WTC11 (cell line): ENCODE measurements around the gene KIFC1. TPM values are rescaled to one million over a fixed set of nuclear protein-coding genes. Genes with fewer than 3 reads are reported as not detected.
A peak's percentile ranks its signal among the peaks of the same experiment; 100 is the strongest.

Experiments
- ATAC-seq: fragments of 200-7000 bp; cut with Tn5 transposase; 2 replicates; pipeline ENCODE4 v1.10.0; 2021; ENCODE audit warnings: mild to moderate bottlenecking, moderate library complexity
- CTCF ChIA-PET: fragments of 300-600 bp; sonication (Branson Sonifier 250); formaldehyde crosslinking; loops from one replicate; lab custom pipeline; 2021; ENCODE audit warnings: antibody characterized with exemption; lab: Charles Lee
- POLR2A ChIA-PET: fragments of 350-600 bp; sonication (Branson Sonifier 250); formaldehyde crosslinking; loops from one replicate; lab custom pipeline; 2021; ENCODE audit warnings: antibody characterized with exemption; lab: Charles Lee
- DNase-seq: peaks from one replicate; pipeline ENCODE4 v3.0.0; 2021; ENCODE audit warnings: low spot score
- H3K27ac Mint-ChIP-seq: 2 replicates; pipeline ENCODE4 v1.8.0; 2021; ENCODE audit warnings: mixed read lengths
- H3K27me3 Mint-ChIP-seq: 2 replicates; pipeline ENCODE4 v1.8.0; 2021; ENCODE audit warnings: low read depth, mild to moderate bottlenecking, moderate library complexity, mixed read lengths
- H3K36me3 Mint-ChIP-seq: 2 replicates; pipeline ENCODE4 v1.8.0; 2021; ENCODE audit warnings: mixed read lengths
- H3K4me1 Mint-ChIP-seq: 2 replicates; pipeline ENCODE4 v1.8.0; 2022; ENCODE audit warnings: mixed read lengths
- H3K4me3 Mint-ChIP-seq: 2 replicates; pipeline ENCODE4 v1.8.0; 2021; ENCODE audit warnings: mild to moderate bottlenecking, moderate library complexity, mixed read lengths
- H3K9me3 Mint-ChIP-seq: 2 replicates; pipeline ENCODE4 v1.8.0; 2021; ENCODE audit warnings: mixed read lengths
- CDX4 ChIP-seq: fragments of 250-450 bp; sonication (Bioruptor Pico); IDR thresholded peaks from 2 replicates; pipeline ENCODE4 v1.9.0; 2021; ENCODE audit warnings: moderate library complexity, mild to moderate bottlenecking, inconsistent platforms, borderline replicate concordance
- FOXP1 ChIP-seq: sonication (generic); formaldehyde crosslinking; IDR thresholded peaks from 2 replicates; pipeline ENCODE4 v1.8.0; 2022; ENCODE audit warnings: missing genetic modification reagents, mild to moderate bottlenecking, moderate library complexity, borderline replicate concordance
- GTF2I ChIP-seq: fragments of 250-450 bp; sonication (Bioruptor Pico); conservative IDR thresholded peaks from 2 replicates; pipeline ENCODE4 v1.4.0; 2021; ENCODE audit warnings: mild to moderate bottlenecking
- KAT7 ChIP-seq: sonication (generic); formaldehyde crosslinking; IDR thresholded peaks from 2 replicates; pipeline ENCODE4 v1.8.1; 2023; ENCODE audit warnings: missing genetic modification reagents, mild to moderate bottlenecking, borderline replicate concordance
- NR3C1 ChIP-seq: sonication (generic); formaldehyde crosslinking; conservative IDR thresholded peaks from 2 replicates; pipeline ENCODE4 v1.8.1; 2023; ENCODE audit warnings: low read depth, mild to moderate bottlenecking, missing genetic modification reagents
- PRDM15 ChIP-seq: sonication (generic); formaldehyde crosslinking; IDR thresholded peaks from 2 replicates; pipeline ENCODE4 v1.8.0; 2022; ENCODE audit warnings: missing genetic modification reagents
- SP1 ChIP-seq: sonication (generic); formaldehyde crosslinking; conservative IDR thresholded peaks from 2 replicates; pipeline ENCODE4 v1.8.1; 2022; ENCODE audit warnings: missing genetic modification reagents
- TEAD4 ChIP-seq: sonication (generic); formaldehyde crosslinking; IDR thresholded peaks from 2 replicates; pipeline ENCODE4 v1.8.0; 2022; ENCODE audit warnings: mild to moderate bottlenecking, missing genetic modification reagents
- USF1 ChIP-seq: sonication (generic); formaldehyde crosslinking; IDR thresholded peaks from 2 replicates; pipeline ENCODE4 v1.8.0; 2022; ENCODE audit warnings: mild to moderate bottlenecking, missing genetic modification reagents
- USF2 ChIP-seq: sonication (generic); formaldehyde crosslinking; IDR thresholded peaks from 2 replicates; pipeline ENCODE4 v1.8.1; 2023; ENCODE audit warnings: mild to moderate bottlenecking, missing genetic modification reagents, moderate library complexity
- ZNF219 ChIP-seq: sonication (generic); formaldehyde crosslinking; IDR thresholded peaks from 2 replicates; pipeline ENCODE4 v1.8.0; 2023; ENCODE audit warnings: missing genetic modification reagents, mild to moderate bottlenecking, borderline replicate concordance
- ZNF263 ChIP-seq: sonication (generic); formaldehyde crosslinking; IDR thresholded peaks from 2 replicates; pipeline ENCODE4 v1.8.1; 2022; ENCODE audit warnings: low read depth, mild to moderate bottlenecking, moderate library complexity, missing genetic modification reagents
- ZNF396 ChIP-seq: fragments of 250-450 bp; sonication (Bioruptor Pico); IDR thresholded peaks from 2 replicates; pipeline ENCODE4 v1.8.0; 2021; ENCODE audit warnings: mild to moderate bottlenecking, moderate library complexity, borderline replicate concordance
- ZNF512 ChIP-seq: sonication (generic); formaldehyde crosslinking; IDR thresholded peaks from 2 replicates; pipeline ENCODE4 v1.8.1; 2022; ENCODE audit warnings: missing genetic modification reagents, borderline replicate concordance
- total RNA-seq: library from RNA; stranded (reverse); gene quantifications from 3 replicates; pipeline ENCODE4 v1.2.3, GENCODE V29; 2021
- TF ChIP-seq, protein P1 (sequence below): fragments of 250-450 bp; sonication (Bioruptor Pico); IDR thresholded peaks from 2 replicates; pipeline ENCODE4 v1.9.0; 2021; ENCODE audit warnings: mild to moderate bottlenecking, borderline replicate concordance
- TF ChIP-seq, protein P2 (sequence below): sonication (generic); formaldehyde crosslinking; IDR thresholded peaks from 2 replicates; pipeline ENCODE4 v1.8.1; 2023; ENCODE audit warnings: mild to moderate bottlenecking, missing genetic modification reagents, borderline replicate concordance
- TF ChIP-seq, protein P3 (sequence below): fragments of 250-450 bp; sonication (Bioruptor Pico); IDR thresholded peaks from 2 replicates; pipeline ENCODE4 v1.8.0; 2021; ENCODE audit warnings: mild to moderate bottlenecking

The KIFC1 gene
- total RNA-seq, 1 experiment from 2014 or later = 97.3 TPM

- ChIA-PET CTCF (interaction anchor here (0.6 to 2.4 kb wide), 11 partner anchors 9 to 280 kb away, joined by 3 to 30 read pairs (median 9); partner anchors contain the start of genes B3GALT4, BAK1, CUTA and UQCC2), POLR2A (interaction anchor here (0.6 to 4.1 kb wide), 11 partner anchors 9 to 459 kb away, joined by 3 to 26 read pairs (median 5); partner anchors contain the start of genes B3GALT4, CUTA, PFDN6 and PHF1)
- Mint-ChIP-seq H3K36me3 (peaks cover 13% of the 10 kb centered on the region), H3K9me3 (no peaks in the 10 kb centered on the region), H3K4me1 (peaks cover 61% of the 10 kb centered on the region), H3K27ac (peak overlapping the region; percentile 95), H3K27me3 (no peaks in the 10 kb centered on the region), H3K4me3 (peak overlapping the region; percentile 71)
- peak; percentile 65 for ATAC-seq
- peak; percentile 93 for DNase-seq
- no peak for TF ChIP-seq ZNF512 (CRISPR knock-in tag)
- TF ChIP-seq USF2 (CRISPR knock-in tag) = peak; percentile 46; the same call in 1 of the 2 replicates
- TF ChIP-seq ZNF263 (CRISPR knock-in tag) = no peak
- TF ChIP-seq PRDM15 (CRISPR knock-in tag) = no peak
- TF ChIP-seq SP1 (CRISPR knock-in tag) = peak; percentile 75
- TF ChIP-seq, protein P1, sequence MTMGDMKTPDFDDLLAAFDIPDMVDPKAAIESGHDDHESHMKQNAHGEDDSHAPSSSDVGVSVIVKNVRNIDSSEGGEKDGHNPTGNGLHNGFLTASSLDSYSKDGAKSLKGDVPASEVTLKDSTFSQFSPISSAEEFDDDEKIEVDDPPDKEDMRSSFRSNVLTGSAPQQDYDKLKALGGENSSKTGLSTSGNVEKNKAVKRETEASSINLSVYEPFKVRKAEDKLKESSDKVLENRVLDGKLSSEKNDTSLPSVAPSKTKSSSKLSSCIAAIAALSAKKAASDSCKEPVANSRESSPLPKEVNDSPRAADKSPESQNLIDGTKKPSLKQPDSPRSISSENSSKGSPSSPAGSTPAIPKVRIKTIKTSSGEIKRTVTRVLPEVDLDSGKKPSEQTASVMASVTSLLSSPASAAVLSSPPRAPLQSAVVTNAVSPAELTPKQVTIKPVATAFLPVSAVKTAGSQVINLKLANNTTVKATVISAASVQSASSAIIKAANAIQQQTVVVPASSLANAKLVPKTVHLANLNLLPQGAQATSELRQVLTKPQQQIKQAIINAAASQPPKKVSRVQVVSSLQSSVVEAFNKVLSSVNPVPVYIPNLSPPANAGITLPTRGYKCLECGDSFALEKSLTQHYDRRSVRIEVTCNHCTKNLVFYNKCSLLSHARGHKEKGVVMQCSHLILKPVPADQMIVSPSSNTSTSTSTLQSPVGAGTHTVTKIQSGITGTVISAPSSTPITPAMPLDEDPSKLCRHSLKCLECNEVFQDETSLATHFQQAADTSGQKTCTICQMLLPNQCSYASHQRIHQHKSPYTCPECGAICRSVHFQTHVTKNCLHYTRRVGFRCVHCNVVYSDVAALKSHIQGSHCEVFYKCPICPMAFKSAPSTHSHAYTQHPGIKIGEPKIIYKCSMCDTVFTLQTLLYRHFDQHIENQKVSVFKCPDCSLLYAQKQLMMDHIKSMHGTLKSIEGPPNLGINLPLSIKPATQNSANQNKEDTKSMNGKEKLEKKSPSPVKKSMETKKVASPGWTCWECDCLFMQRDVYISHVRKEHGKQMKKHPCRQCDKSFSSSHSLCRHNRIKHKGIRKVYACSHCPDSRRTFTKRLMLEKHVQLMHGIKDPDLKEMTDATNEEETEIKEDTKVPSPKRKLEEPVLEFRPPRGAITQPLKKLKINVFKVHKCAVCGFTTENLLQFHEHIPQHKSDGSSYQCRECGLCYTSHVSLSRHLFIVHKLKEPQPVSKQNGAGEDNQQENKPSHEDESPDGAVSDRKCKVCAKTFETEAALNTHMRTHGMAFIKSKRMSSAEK (CRISPR knock-in tag) = no peak
- TF ChIP-seq NR3C1 (CRISPR knock-in tag) = no peak
- TF ChIP-seq ZNF219 (CRISPR knock-in tag) = no peak
- TF ChIP-seq FOXP1 (CRISPR knock-in tag) = no peak
- TF ChIP-seq USF1 (CRISPR knock-in tag) = no peak
- TF ChIP-seq, protein P2, sequence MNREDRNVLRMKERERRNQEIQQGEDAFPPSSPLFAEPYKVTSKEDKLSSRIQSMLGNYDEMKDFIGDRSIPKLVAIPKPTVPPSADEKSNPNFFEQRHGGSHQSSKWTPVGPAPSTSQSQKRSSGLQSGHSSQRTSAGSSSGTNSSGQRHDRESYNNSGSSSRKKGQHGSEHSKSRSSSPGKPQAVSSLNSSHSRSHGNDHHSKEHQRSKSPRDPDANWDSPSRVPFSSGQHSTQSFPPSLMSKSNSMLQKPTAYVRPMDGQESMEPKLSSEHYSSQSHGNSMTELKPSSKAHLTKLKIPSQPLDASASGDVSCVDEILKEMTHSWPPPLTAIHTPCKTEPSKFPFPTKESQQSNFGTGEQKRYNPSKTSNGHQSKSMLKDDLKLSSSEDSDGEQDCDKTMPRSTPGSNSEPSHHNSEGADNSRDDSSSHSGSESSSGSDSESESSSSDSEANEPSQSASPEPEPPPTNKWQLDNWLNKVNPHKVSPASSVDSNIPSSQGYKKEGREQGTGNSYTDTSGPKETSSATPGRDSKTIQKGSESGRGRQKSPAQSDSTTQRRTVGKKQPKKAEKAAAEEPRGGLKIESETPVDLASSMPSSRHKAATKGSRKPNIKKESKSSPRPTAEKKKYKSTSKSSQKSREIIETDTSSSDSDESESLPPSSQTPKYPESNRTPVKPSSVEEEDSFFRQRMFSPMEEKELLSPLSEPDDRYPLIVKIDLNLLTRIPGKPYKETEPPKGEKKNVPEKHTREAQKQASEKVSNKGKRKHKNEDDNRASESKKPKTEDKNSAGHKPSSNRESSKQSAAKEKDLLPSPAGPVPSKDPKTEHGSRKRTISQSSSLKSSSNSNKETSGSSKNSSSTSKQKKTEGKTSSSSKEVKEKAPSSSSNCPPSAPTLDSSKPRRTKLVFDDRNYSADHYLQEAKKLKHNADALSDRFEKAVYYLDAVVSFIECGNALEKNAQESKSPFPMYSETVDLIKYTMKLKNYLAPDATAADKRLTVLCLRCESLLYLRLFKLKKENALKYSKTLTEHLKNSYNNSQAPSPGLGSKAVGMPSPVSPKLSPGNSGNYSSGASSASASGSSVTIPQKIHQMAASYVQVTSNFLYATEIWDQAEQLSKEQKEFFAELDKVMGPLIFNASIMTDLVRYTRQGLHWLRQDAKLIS (CRISPR knock-in tag) = no peak
- no peak for TF ChIP-seq GTF2I (CRISPR knock-in tag)
- no peak for TF ChIP-seq CDX4 (CRISPR knock-in tag)
- TF ChIP-seq KAT7 = no peak
- TF ChIP-seq ZNF396 (CRISPR knock-in tag) = no peak
- TF ChIP-seq, protein P3, sequence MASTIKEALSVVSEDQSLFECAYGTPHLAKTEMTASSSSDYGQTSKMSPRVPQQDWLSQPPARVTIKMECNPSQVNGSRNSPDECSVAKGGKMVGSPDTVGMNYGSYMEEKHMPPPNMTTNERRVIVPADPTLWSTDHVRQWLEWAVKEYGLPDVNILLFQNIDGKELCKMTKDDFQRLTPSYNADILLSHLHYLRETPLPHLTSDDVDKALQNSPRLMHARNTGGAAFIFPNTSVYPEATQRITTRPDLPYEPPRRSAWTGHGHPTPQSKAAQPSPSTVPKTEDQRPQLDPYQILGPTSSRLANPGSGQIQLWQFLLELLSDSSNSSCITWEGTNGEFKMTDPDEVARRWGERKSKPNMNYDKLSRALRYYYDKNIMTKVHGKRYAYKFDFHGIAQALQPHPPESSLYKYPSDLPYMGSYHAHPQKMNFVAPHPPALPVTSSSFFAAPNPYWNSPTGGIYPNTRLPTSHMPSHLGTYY = no peak
- no peak for TF ChIP-seq TEAD4
These were observed 39.6 kb downstream of the KIFC1 start for GRCh38 chr6:33430991-33431879.
